K562 treated with DMSO at 1 percent for 24 hours (cell line): ENCODE measurements around the gene TRPV5. TPM values are rescaled to one million over a fixed set of nuclear protein-coding genes. Genes with fewer than 3 reads are reported as not detected.

Source experiments
- total RNA-seq: library from RNA; unstranded; fragments of 300-600 nt; gene quantifications from 2 replicates; pipeline ENCODE4 v1.2.3, GENCODE V29; 2022; ENCODE audit warnings: low read depth; ENCODE audit not compliant: insufficient read depth

Gene TRPV5
- total RNA-seq = not detected in 2 replicates

GRCh38 chr7:142933624-142934023 is at the start of gene TRPV5:
Gene TRPV5, minus strand, starts transcription at chr7:142933746. Its CDS starts 287 bp downstream, at chr7:142933459.

GRCh38 chr7:142961973-142962926 is 28.7 kb upstream of the TRPV5 start, which contains the start of gene KEL:
Gene KEL, minus strand, starts transcription at chr7:142962363. Its CDS starts 157 bp downstream, at chr7:142962206.

GRCh38 chr7:142939226-142939910 is 5.8 kb upstream of the TRPV5 start, which contains the start of gene LLCFC1:
Gene LLCFC1, plus strand, starts transcription at chr7:142939484. Its CDS starts 138 bp downstream, at chr7:142939622.

GRCh38 chr7:142885311-142886230 is 48.0 kb downstream of the TRPV5 start, which contains the start of gene TRPV6:
Gene TRPV6, minus strand, starts transcription at chr7:142885745.

Other genes starting within 250 kb of the TRPV5 start
- gene PRSS1, start 184.3 kb downstream of the TRPV5 start, total RNA-seq = not detected in 2 replicates
- 1.9 and 2.6 TPM in 2 replicates for gene PRSS2, start 162.8 kb downstream of the TRPV5 start, total RNA-seq
- 5.9 and 7.1 TPM in 2 replicates for gene EPHB6, start 78.7 kb downstream of the TRPV5 start, total RNA-seq
- 1.1 and 1.7 TPM in 2 replicates for gene TRPV6, start 48.0 kb downstream of the TRPV5 start, total RNA-seq
- gene LLCFC1, start 5.7 kb upstream of the TRPV5 start, total RNA-seq = not detected in 2 replicates
- 26.1 and 30.0 TPM in 2 replicates for gene KEL, start 28.6 kb upstream of the TRPV5 start, total RNA-seq
- gene OR9A2, start 93.4 kb upstream of the TRPV5 start, total RNA-seq = not detected in 2 replicates
- gene OR6V1, start 118.6 kb upstream of the TRPV5 start, total RNA-seq = not detected in 2 replicates
- gene PIP, start 198.3 kb upstream of the TRPV5 start, total RNA-seq = not detected in 2 replicates
- not detected in 2 replicates for gene TAS2R39, start 249.7 kb upstream of the TRPV5 start, total RNA-seq